OCI-LY1 (cell line): ENCODE measurements around the gene PCGF3.

Source experiments
- H2AFZ ChIP-seq: fragments of 200-600 bp; sonication (generic), shearing (Covaris generic); 2 replicates; pipeline ENCODE4 v1.6.0; 2014; ENCODE audit warnings: antibody characterized with exemption, mild to moderate bottlenecking, low read length
- H3F3A ChIP-seq: fragments of 200-600 bp; sonication (generic), shearing (Covaris generic); 2 replicates; pipeline ENCODE4 v1.6.0; 2014; ENCODE audit warnings: mild to moderate bottlenecking, antibody characterized with exemption, low read length, moderate library complexity; ENCODE audit not compliant: insufficient read depth
- H3K27ac ChIP-seq: fragments of 200-600 bp; sonication (generic); 2 replicates; pipeline ENCODE4 v1.5.1; 2014; ENCODE audit warnings: low read length, mixed run types, mild to moderate bottlenecking, low read depth; ENCODE audit not compliant: poor library complexity, severe bottlenecking
- H3K27me3 ChIP-seq: fragments of 200-600 bp; sonication (generic); 2 replicates; pipeline ENCODE4 v1.6.0; 2014; ENCODE audit warnings: antibody characterized with exemption, mild to moderate bottlenecking, low read length, moderate library complexity; ENCODE audit not compliant: insufficient read depth
- H3K36me3 ChIP-seq: fragments of 200-600 bp; sonication (generic); 2 replicates; pipeline ENCODE4 v1.6.1; 2014; ENCODE audit warnings: mild to moderate bottlenecking, antibody characterized with exemption, low read length, moderate library complexity, mixed read lengths; ENCODE audit not compliant: insufficient read depth
- H3K4me1 ChIP-seq: fragments of 200-600 bp; sonication (generic); 2 replicates; pipeline ENCODE4 v1.5.1; 2014; ENCODE audit warnings: mild to moderate bottlenecking, low read length, moderate library complexity; ENCODE audit not compliant: insufficient read depth, severe bottlenecking
- H3K4me2 ChIP-seq: fragments of 200-600 bp; sonication (generic), shearing (Covaris generic); 2 replicates; pipeline ENCODE4 v1.6.1; 2014; ENCODE audit warnings: low read length
- H3K4me3 ChIP-seq: fragments of 200-600 bp; sonication (generic); 2 replicates; pipeline ENCODE4 v1.5.1; 2014; ENCODE audit warnings: low read length, low read depth, mild to moderate bottlenecking, mixed read lengths; ENCODE audit not compliant: poor library complexity, severe bottlenecking
- H3K79me2 ChIP-seq: fragments of 200-600 bp; shearing (Covaris generic); 2 replicates; pipeline ENCODE4 v1.6.1; 2016; ENCODE audit warnings: mixed run types, low read length, mixed read lengths; ENCODE audit not compliant: insufficient read depth
- H3K9ac ChIP-seq: fragments of 200-600 bp; sonication (generic), shearing (Covaris generic); 2 replicates; pipeline ENCODE4 v1.6.1; 2014; ENCODE audit warnings: mild to moderate bottlenecking, low read length, mixed read lengths
- H3K9me2 ChIP-seq: fragments of 200-600 bp; sonication (generic), shearing (Covaris generic); 2 replicates; pipeline ENCODE4 v1.6.1; 2014; ENCODE audit warnings: low read depth, mild to moderate bottlenecking, low read length, mixed read lengths
- H3K9me3 ChIP-seq: fragments of 200-600 bp; shearing (Covaris generic); 2 replicates; pipeline ENCODE4 v1.6.1; 2014; ENCODE audit warnings: low read length, mixed read lengths
- H4K20me1 ChIP-seq: fragments of 200-600 bp; sonication (generic), shearing (Covaris generic); 2 replicates; pipeline ENCODE4 v1.6.0; 2016; ENCODE audit warnings: mild to moderate bottlenecking, low read length; ENCODE audit not compliant: insufficient read depth
- CTCF ChIP-seq: fragments of 200-600 bp; sonication (generic), shearing (Covaris generic); IDR thresholded peaks from 2 replicates; pipeline ENCODE4 v1.5.1; 2017; ENCODE audit warnings: mild to moderate bottlenecking, antibody characterized with exemption, low read length, moderate library complexity, mixed read lengths
- EZH2 ChIP-seq: fragments of 200-600 bp; sonication (generic), shearing (Covaris generic); IDR thresholded peaks from 2 replicates; pipeline ENCODE4 v1.8.0; 2017; ENCODE audit warnings: borderline replicate concordance, mixed run types, mild to moderate bottlenecking, antibody characterized with exemption, low read length, moderate library complexity, mixed read lengths

The PCGF3 gene

GRCh38 chr4:780716-781492 is 75.3 kb downstream of the PCGF3 start:
- Histone ChIP-seq H3F3A (no peaks in the 10 kb centered on the region), H3K9me3 (no peaks in the 10 kb centered on the region), H3K79me2 (peaks cover 14% of the 10 kb centered on the region), H3K27ac (peak overlapping the region; percentile 34), H3K4me2 (peak overlapping the region; percentile 84), H3K9me2 (no peaks in the 10 kb centered on the region), H2AFZ (no peak overlapping the region), H3K4me1 (peaks cover 14% of the 10 kb centered on the region), H3K9ac (peak overlapping the region; percentile 99), H3K27me3 (no peaks in the 10 kb centered on the region), H3K36me3 (peaks cover 50% of the 10 kb centered on the region), H3K4me3 (peak overlapping the region; percentile 99), H4K20me1 (no peaks in the 10 kb centered on the region)
- TF ChIP-seq EZH2 (no peak), CTCF (no peak)

GRCh38 chr4:781493-782216 is 76.0 kb downstream of the PCGF3 start:
- Histone ChIP-seq H3K4me3 (peak overlapping the region; percentile 99), H3K27ac (peak overlapping the region; percentile 34), H3K27me3 (no peaks in the 10 kb centered on the region), H3K4me1 (peaks cover 14% of the 10 kb centered on the region), H3K79me2 (peaks cover 14% of the 10 kb centered on the region), H3F3A (no peaks in the 10 kb centered on the region), H3K36me3 (peaks cover 44% of the 10 kb centered on the region), H4K20me1 (no peaks in the 10 kb centered on the region), H2AFZ (no peak overlapping the region), H3K9me3 (no peaks in the 10 kb centered on the region), H3K9ac (peak overlapping the region; percentile 99), H3K9me2 (no peaks in the 10 kb centered on the region), H3K4me2 (peak overlapping the region; percentile 84)
- no peak for TF ChIP-seq CTCF
- no peak for TF ChIP-seq EZH2

GRCh38 chr4:784401-785331 is 79.0 kb downstream of the PCGF3 start:
- no peak overlapping the region for H3K4me2 ChIP-seq
- no peak overlapping the region for H2AFZ ChIP-seq
- H3K27me3 ChIP-seq, result no peaks in the 10 kb centered on the region
- no peak overlapping the region for H3K4me3 ChIP-seq
- H3K9me2 ChIP-seq, result no peaks in the 10 kb centered on the region
- TF ChIP-seq CTCF (no peak), EZH2 (no peak)
- no peak overlapping the region for H3K27ac ChIP-seq
- H4K20me1 ChIP-seq, result no peaks in the 10 kb centered on the region
- H3K36me3 ChIP-seq, result peaks cover 14% of the 10 kb centered on the region
- H3F3A ChIP-seq, result no peaks in the 10 kb centered on the region
- no peaks in the 10 kb centered on the region for H3K9me3 ChIP-seq
- H3K9ac ChIP-seq, result no peak overlapping the region
- peaks cover 14% of the 10 kb centered on the region for H3K79me2 ChIP-seq
- H3K4me1 ChIP-seq, result peaks cover 14% of the 10 kb centered on the region
